Tibial nerve (tissue), 3 donors: ENCODE results near the gene DAPK2.

ENCODE experiments used
- CTCF ChIP-seq, 5 experiments: fragments of 200-600 bp in 3 of 5; fragments of 450-650 bp in 2 of 5; sonication (generic) in 3 of 5; IDR thresholded peaks; one replicate each; pipeline ENCODE4 v1.5.1; 2016 to 2019; ENCODE audit warnings: antibody characterized with exemption in 5 of 5, mild to moderate bottlenecking in 3 of 5, moderate library complexity in 2 of 5
- POLR2A ChIP-seq, 2 donors: fragments of 450-650 bp; IDR thresholded peaks; one replicate each; pipeline ENCODE4 v1.6.1; 2017; ENCODE audit warnings: antibody characterized with exemption in 2 of 2, mild to moderate bottlenecking in 2 of 2, moderate library complexity in 2 of 2

DNA sequence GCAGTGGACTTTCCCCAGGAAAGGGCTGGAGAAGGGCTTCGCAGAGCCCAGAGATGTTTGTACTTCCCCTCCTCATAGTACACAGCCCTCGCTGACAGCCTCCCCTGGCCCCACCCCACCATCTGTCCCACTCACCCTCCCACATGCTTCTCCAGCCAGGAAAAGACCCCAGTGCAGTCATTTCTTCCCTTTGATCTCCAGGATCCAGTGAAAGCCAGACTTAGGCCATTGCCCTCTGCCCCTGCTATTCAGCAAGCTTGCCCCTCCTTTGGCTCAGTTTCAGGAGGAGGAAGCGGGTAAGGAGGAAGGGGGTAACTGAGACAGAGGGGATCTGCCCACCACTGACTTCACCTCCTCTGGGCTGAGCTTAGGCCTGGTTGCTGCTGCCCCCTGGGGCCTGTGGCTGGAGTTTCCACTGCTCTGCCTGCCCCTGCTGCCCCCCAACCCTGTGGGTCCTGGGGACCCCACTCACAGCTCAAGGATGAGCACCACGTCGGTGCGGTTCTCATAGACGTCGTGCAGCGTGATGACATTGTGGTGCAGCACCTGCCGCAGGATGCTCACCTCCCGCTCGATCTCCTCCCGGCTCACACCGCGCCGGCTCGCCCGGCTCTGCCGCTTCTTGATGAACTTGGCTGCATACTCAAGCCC lies 63.1 kb downstream of the DAPK2 start:
- TF ChIP-seq POLR2A (IDR thresholded peaks at IDR 0.05): no peak
- no peak for TF ChIP-seq CTCF (IDR thresholded peaks at IDR 0.05)
